Measurements from ENCODE around the gene MGAT4A.

The MGAT4A gene

GRCh38 chr2:98650998-98651397 lies 79.9 kb downstream of the MGAT4A start:
- no peak for DNase-seq

- DNase-seq, result no peak
Observed at GRCh38 chr2:98649992-98650375, 80.9 kb downstream of the MGAT4A start.

- DNase-seq, result peak; percentile 14
Observed at GRCh38 chr2:98649135-98649991, 81.6 kb downstream of the MGAT4A start.

GRCh38 chr2:98648451-98648850 lies 82.5 kb downstream of the MGAT4A start:
- DNase-seq, result no peak

- DNase-seq, result no peak
Observed at GRCh38 chr2:98647636-98648035, 83.3 kb downstream of the MGAT4A start.

GRCh38 chr2:98643496-98644100 lies 87.3 kb downstream of the MGAT4A start:
- DNase-seq, result no peak

GRCh38 chr2:98637401-98638147 lies 93.4 kb downstream of the MGAT4A start:
- DNase-seq, result no peak

GRCh38 chr2:98634406-98635092 lies 96.4 kb downstream of the MGAT4A start:
- no peak for DNase-seq

GRCh38 chr2:98632351-98632750 lies 98.6 kb downstream of the MGAT4A start:
- no peak for DNase-seq

- no peak for DNase-seq
Observed at GRCh38 chr2:98623657-98624056, 107.3 kb downstream of the MGAT4A start.

GRCh38 chr2:98617149-98617548 lies 113.8 kb downstream of the MGAT4A start:
- no peak for DNase-seq

- DNase-seq, result no peak
Observed at GRCh38 chr2:98615481-98615880, 115.5 kb downstream of the MGAT4A start.

GRCh38 chr2:98614024-98614739 lies 116.8 kb downstream of the MGAT4A start:
- DNase-seq, result no peak

GRCh38 chr2:98608962-98609604 lies 121.8 kb downstream of the MGAT4A start:
- no peak for DNase-seq

- DNase-seq, result peak; percentile 3
Observed at GRCh38 chr2:98608116-98608961, 122.6 kb downstream of the MGAT4A start, which contains the start of the genes COA5 and UNC50. TSS of gene COA5 (minus strand) at chr2:98608512. CDS start at chr2:98608405, 107 bp downstream. TSS of gene UNC50 (plus strand) at chr2:98608589. CDS start at chr2:98609760, 1,171 bp downstream.

GRCh38 chr2:98607741-98608115 lies 123.2 kb downstream of the MGAT4A start:
- DNase-seq, result no peak

GRCh38 chr2:98607104-98607503 lies 123.8 kb downstream of the MGAT4A start:
- DNase-seq, result no peak

- DNase-seq, result no peak
Observed at GRCh38 chr2:98606431-98606830, 124.5 kb downstream of the MGAT4A start.

- DNase-seq, result no peak
Observed at GRCh38 chr2:98605076-98605475, 125.9 kb downstream of the MGAT4A start.

- no peak for DNase-seq
Observed at GRCh38 chr2:98604547-98604946, 126.4 kb downstream of the MGAT4A start.

All from NCI-H524 treated with DMSO at 0.1 percent for 48 hours (cell line).